Occipital lobe (tissue), 2 donors: Measurements from ENCODE around the gene COPRS. TPM values are rescaled to one million over a fixed set of nuclear protein-coding genes. Genes with fewer than 3 reads are reported as not detected.

ENCODE experiments used
- DNase-seq: peaks from one replicate; lab custom pipeline; 2025; lab: John Stamatoyannopoulos, UW
- total RNA-seq: library from RNA; depleted of rRNA; stranded (reverse); fragments of >200 nt; gene quantifications from one replicate; pipeline ENCODE4 v1.2.3, GENCODE V29; 2014

The COPRS gene
- total RNA-seq, 1 donor from 2014 or later: 26.2 TPM

GRCh38 chr17:31808521-31809050 lies 50.5 kb downstream of the COPRS start:
- no peak for DNase-seq

DNA sequence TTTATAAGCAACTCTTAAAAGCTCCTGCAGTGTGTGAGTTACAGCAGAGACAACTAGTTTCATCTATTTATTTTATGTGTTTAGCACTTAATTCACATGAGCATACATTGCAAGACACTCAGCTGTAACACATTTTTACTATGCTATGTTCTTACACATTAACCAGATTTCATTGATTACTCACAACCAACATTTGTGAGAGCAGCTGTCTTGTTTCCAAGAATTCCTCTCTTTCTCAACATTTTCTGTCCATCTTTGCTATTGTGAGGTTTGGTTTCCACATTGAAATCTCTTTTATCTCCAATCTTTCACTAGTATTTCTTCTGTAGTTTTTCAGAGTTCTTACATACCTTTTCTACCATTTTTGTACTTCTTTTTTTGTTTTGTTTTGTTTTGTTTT lies 51.2 kb downstream of the COPRS start:
- no peak for DNase-seq

DNA sequence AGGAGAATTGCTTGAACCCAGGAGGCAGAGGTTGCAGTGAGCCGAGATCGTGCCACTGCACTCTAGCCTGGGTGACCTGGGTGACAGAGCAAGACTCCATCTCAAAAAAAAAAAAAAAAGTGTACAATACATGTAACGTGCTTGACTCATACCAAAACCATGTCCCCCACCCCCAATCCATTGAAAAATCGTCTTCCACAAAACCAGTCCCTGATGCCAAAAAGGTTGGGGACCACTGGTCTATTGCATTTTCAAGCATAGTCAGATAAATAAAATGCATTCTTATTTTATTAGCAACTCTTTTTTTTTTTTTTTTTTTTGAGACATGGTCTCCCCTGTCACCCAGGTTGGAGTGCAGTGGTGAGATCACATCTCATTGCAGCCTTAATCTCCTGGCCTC lies 52.1 kb downstream of the COPRS start:
- DNase-seq: no peak

DNA sequence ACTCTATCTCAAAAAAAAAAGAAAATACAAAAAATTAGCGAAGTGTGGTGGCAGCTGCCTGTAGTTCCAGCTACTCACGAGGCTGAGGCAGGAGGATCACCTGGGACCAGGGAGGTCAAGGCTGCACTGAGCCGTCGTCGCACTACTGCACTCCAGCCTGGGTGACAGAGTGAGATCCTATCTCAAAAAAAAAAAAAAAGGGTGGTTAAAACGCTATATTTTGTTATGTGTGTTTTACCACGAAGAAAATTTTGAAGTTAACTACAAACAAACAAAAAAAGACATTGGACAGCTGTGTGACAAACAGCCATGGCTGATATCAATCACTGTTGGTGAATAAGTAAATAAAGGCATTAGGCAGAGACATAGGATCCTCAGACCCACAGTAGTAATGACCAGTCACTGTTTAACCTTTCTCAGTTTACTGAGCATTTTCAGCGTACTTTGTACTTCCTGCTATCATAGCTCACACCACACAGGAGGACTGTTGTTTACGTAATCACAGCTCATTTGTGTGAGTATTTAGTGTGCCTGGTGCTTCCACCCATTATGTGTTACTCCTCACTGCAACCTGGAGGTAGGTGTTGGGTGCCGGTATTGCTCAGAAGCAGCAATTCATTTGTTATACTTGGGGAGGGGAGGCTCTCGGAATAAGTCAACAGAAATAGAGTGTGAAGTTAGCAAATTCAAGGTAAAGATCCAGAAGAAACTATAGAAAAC lies 55.4 kb downstream of the COPRS start:
- no peak for DNase-seq

DNA sequence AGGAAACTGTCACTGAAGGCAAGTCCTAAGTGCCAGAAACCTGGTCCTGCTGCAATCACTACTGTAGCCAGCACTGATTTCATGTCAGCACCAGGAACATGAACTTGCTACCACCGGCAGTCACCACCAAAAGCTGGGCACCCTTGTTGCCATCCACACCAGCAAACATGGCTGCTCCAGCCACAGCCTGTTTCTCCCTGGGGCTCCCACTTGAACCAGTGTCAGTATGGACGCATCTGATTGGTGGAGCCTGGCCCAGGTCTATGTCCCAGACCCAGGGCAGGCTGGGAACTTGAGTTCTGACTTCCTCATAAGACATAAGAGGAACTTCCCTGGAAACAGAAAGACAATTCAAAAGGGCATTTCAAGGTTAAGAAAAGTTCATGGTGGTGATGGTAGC lies 56.5 kb downstream of the COPRS start:
- DNase-seq: no peak

Other genes with a start within 250 kb of the COPRS start
- 47.1 TPM for gene UTP6, start 42.5 kb upstream of the COPRS start, total RNA-seq
- 38.2 TPM for gene SUZ12, start 77.8 kb upstream of the COPRS start, total RNA-seq
- 79.5 TPM for gene LRRC37B, start 148.1 kb upstream of the COPRS start, total RNA-seq